ENCODE measurements around the gene CARHSP1.

DNA sequence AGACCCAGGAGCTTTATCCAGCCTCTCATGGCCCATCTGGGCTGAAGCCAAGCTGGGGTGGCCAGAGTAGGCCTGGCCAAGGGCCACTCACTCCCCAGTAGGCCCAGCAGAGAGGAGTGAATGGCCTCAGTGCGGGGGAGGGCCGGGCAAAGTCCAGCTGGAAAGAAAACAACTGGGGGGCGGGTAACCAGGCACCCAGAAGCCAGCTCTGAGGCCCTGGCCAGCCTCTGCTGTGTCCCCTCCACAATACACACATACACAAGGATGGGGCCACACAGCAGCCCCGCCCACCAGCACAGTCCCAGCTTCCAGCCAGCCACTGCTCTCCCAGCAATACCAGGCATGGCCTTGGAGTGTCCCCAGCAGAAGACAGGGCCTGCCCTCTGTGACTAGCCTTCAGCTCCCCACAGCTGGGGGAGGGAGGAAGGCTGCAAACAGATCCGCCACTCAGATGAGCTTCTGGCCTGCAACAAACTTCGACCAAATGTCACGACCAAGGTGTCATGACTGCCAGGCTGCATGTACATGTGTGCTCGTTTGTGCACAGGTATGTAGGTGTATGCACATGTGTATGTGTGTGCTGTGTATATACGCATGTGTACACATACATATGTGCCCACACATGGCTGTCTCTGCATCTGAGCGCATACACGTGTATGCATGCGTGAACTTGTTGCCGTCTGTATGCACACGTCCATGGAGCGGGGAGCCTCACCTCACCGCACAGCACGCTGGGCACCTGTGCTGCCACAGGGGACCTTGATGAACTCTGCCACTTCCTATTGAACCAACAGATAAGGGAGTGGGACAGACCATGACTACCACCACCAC lies 5.0 kb downstream of the CARHSP1 start:
- no peak for TF ChIP-seq POLR2A (IDR thresholded peaks at IDR 0.05; ENCODE audit: low read length)
- TF ChIP-seq GATA1 (IDR thresholded peaks at IDR 0.05; ENCODE audit: low read depth, low read length): no peak
